Measurements from ENCODE around the gene PAK4.
A peak's percentile ranks its signal among the peaks of the same experiment; 100 is the strongest.
"Not testable (repeated sequence)": the region's sequence is repeated elsewhere in the genome, so short reads cannot be mapped to it uniquely, and the experiment has no call there.

Gene PAK4

DNA sequence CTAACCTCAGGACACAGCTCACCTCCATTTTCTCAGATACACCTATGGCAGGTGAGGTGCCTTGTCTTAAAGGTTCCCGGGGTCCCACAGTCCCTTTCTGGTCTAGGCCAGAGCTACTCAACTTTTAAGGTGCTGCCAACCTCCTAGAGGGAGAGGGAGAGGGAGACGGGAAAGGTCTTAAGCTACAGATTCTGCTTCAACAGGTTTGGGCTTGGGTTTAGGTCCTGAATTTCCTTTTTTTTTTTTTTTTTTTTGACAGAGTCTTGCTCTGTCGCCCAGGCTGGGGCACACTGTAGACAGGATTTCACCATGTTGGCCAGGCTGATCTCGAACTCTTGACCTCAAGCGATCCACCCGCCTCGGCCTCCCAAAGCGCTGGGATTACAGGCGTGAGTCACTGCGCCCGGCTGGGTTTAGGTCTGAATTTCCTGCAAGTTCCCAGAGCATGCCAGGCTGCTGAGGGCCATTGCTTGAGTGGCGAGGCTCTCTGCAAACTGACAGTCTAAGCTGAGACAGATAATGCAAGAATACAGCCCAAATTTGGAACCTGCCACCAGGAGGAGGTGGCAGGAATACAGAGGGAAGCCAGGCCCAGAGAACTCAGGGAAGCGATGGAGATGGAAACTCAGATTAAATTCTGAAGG, 86.3 kb downstream of the PAK4 start:
- no peak for DNase-seq

DNA sequence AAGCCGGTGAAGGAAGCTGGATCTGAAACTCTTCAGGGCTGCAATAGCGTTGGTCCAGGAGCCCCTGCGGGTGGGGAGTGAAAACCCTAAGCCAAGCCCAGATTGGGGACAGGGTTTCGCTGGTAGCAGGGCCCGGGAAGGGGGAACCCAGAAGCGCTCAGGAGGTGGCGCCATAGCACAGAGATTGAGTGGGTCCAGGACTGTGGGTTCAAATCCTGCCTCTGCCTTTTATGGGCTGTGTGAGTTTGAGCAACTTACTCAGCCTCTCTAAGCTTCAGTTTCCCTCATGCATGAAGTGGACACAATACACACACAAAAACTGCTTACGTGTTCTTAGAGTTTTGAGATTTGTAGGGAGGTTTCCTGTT, 86.8 kb downstream of the PAK4 start:
- peak; percentile 56 for DNase-seq

- not testable (repeated sequence) for DNase-seq
Observed at GRCh38 chr19:39215323-39215722, 89.7 kb downstream of the PAK4 start.

DNA sequence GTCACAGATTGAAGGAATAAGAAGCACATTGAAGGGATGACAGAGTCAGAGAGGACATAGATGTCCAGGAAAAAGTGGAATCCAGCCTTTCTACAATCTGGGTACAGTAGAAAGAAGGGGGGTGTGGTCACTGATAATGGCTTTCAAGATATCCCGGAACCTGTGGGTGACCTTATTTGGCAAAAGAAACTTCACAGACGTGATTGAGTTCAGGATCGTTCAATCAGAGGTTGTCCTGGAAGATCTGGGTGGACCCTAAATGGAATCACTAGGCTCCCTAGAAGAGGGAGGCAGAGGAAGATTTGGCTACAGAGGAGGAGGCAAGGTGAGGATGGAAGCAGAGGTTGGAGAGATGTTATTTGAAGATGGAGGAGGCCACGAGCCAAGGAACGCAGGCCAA, 91.5 kb downstream of the PAK4 start:
- DNase-seq, result no peak

- DNase-seq, result no peak
Observed at GRCh38 chr19:39218230-39219007, 92.8 kb downstream of the PAK4 start.

DNA sequence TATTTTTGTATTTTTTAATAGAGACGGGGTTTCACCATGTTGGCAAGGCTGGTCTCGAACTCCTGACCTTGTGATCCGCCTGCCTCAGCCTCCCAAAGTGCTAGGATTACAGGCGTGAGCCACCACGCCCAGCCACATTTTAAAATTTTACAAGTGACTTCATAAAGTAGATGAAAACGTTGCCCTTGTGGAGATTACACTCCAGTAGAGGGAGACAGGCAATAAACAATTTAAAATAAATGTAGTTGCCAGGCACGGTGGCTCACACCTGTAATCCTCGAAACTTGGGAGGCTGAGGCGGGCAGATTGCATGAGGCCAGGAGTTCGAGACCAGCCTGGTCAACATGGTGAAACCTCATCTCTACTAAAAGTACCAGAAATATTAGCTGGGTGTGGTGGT, 93.5 kb downstream of the PAK4 start:
- not testable (repeated sequence) for DNase-seq

GRCh38 chr19:39223703-39224279, 98.2 kb downstream of the PAK4 start:
- DNase-seq, result no peak

DNA sequence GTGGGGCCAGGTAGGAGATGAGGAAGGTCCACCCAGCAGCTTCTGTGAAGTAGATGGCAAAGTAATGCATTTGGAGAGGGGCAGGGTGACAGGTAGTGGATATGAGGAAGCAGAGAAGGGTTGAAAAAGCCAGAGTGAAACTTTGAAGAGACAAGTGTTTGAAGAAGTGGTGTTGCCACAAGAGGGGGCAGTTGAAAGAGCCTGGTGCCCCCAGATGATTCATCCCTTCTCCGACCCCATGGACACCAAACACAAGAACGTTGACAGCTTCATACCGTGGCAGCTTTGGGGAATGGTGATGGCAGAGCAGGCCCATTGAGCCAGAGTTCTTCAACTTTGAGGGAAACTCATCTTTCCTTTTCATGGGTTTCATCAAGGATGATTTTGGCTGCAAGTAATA, 99.3 kb downstream of the PAK4 start:
- DNase-seq, result no peak
